Measurements from ENCODE around the gene ARHGAP31.

ARHGAP31 gene

GRCh38 chr3:119308355-119308754, 14.2 kb downstream of the ARHGAP31 start:
- H3K9me3 ChIP-seq (ENCODE audit: control insufficient read depth, insufficient read depth, low read length), result no peaks in the 10 kb centered on the region
- H3K79me2 ChIP-seq (ENCODE audit: control insufficient read depth, low read length), result no peaks in the 10 kb centered on the region
- H3K27me3 ChIP-seq (ENCODE audit: control insufficient read depth, low read length), result peaks cover 9% of the 10 kb centered on the region
- no peaks in the 10 kb centered on the region for H3F3A ChIP-seq (ENCODE audit: control insufficient read depth, insufficient read depth)
- no peaks in the 10 kb centered on the region for H3K4me1 ChIP-seq (ENCODE audit: control insufficient read depth, low read length)
- H4K20me1 ChIP-seq (ENCODE audit: control insufficient read depth, insufficient read depth, low read depth, low read length), result no peaks in the 10 kb centered on the region
- TF ChIP-seq CTCF (IDR thresholded peaks at IDR 0.05; ENCODE audit: low read depth, low read length, poor library complexity, severe bottlenecking) (no peak), EZH2phosphoT487 (IDR thresholded peaks at IDR 0.05; ENCODE audit: borderline replicate concordance, low read length) (no peak)
- no peak overlapping the region for H3K4me2 ChIP-seq (ENCODE audit: low read length)
- H3K9me2 ChIP-seq (replicated peaks; ENCODE audit: control insufficient read depth, low read length), result no peaks in the 10 kb centered on the region
- H3K4me3 ChIP-seq (ENCODE audit: low read length), result no peak overlapping the region
- no peaks in the 10 kb centered on the region for H3K36me3 ChIP-seq (ENCODE audit: control insufficient read depth, low read length)
- no peak overlapping the region for H3K27ac ChIP-seq (ENCODE audit: low read depth, low read length)

GRCh38 chr3:119309591-119309990, 15.4 kb downstream of the ARHGAP31 start:
- Histone ChIP-seq H3F3A (ENCODE audit: control insufficient read depth, insufficient read depth) (no peaks in the 10 kb centered on the region), H3K27ac (ENCODE audit: low read depth, low read length) (no peak overlapping the region)

GRCh38 chr3:119310071-119310470, 15.9 kb downstream of the ARHGAP31 start:
- Histone ChIP-seq H3K9me2 (replicated peaks; ENCODE audit: control insufficient read depth, low read length) (no peaks in the 10 kb centered on the region), H3K4me2 (ENCODE audit: low read length) (no peak overlapping the region), H3K27me3 (ENCODE audit: control insufficient read depth, low read length) (peaks cover 9% of the 10 kb centered on the region), H3K36me3 (ENCODE audit: control insufficient read depth, low read length) (no peaks in the 10 kb centered on the region), H4K20me1 (ENCODE audit: control insufficient read depth, insufficient read depth, low read depth, low read length) (no peaks in the 10 kb centered on the region), H3F3A (ENCODE audit: control insufficient read depth, insufficient read depth) (no peaks in the 10 kb centered on the region), H3K9me3 (ENCODE audit: control insufficient read depth, insufficient read depth, low read length) (no peaks in the 10 kb centered on the region), H3K79me2 (ENCODE audit: control insufficient read depth, low read length) (no peaks in the 10 kb centered on the region), H3K27ac (ENCODE audit: low read depth, low read length) (no peak overlapping the region), H3K4me1 (ENCODE audit: control insufficient read depth, low read length) (no peaks in the 10 kb centered on the region), H3K4me3 (ENCODE audit: low read length) (no peak overlapping the region)
- TF ChIP-seq CTCF (IDR thresholded peaks at IDR 0.05; ENCODE audit: low read depth, low read length, poor library complexity, severe bottlenecking), result no peak
- no peak for TF ChIP-seq EZH2phosphoT487 (IDR thresholded peaks at IDR 0.05; ENCODE audit: borderline replicate concordance, low read length)

More at GRCh38 chr3:119309591-119309990, 15.4 kb downstream of the ARHGAP31 start:
- Histone ChIP-seq H3K4me2 (ENCODE audit: low read length) (no peak overlapping the region), H3K4me1 (ENCODE audit: control insufficient read depth, low read length) (no peaks in the 10 kb centered on the region), H3K27me3 (ENCODE audit: control insufficient read depth, low read length) (peaks cover 9% of the 10 kb centered on the region), H3K9me2 (replicated peaks; ENCODE audit: control insufficient read depth, low read length) (no peaks in the 10 kb centered on the region), H3K36me3 (ENCODE audit: control insufficient read depth, low read length) (no peaks in the 10 kb centered on the region), H4K20me1 (ENCODE audit: control insufficient read depth, insufficient read depth, low read depth, low read length) (no peaks in the 10 kb centered on the region), H3K4me3 (ENCODE audit: low read length) (no peak overlapping the region), H3K9me3 (ENCODE audit: control insufficient read depth, insufficient read depth, low read length) (no peaks in the 10 kb centered on the region), H3K79me2 (ENCODE audit: control insufficient read depth, low read length) (no peaks in the 10 kb centered on the region)
- TF ChIP-seq EZH2phosphoT487 (IDR thresholded peaks at IDR 0.05; ENCODE audit: borderline replicate concordance, low read length) (no peak), CTCF (IDR thresholded peaks at IDR 0.05; ENCODE audit: low read depth, low read length, poor library complexity, severe bottlenecking) (no peak)
